ENCODE results near the gene DTNA.

- TF ChIP-seq, protein P1, sequence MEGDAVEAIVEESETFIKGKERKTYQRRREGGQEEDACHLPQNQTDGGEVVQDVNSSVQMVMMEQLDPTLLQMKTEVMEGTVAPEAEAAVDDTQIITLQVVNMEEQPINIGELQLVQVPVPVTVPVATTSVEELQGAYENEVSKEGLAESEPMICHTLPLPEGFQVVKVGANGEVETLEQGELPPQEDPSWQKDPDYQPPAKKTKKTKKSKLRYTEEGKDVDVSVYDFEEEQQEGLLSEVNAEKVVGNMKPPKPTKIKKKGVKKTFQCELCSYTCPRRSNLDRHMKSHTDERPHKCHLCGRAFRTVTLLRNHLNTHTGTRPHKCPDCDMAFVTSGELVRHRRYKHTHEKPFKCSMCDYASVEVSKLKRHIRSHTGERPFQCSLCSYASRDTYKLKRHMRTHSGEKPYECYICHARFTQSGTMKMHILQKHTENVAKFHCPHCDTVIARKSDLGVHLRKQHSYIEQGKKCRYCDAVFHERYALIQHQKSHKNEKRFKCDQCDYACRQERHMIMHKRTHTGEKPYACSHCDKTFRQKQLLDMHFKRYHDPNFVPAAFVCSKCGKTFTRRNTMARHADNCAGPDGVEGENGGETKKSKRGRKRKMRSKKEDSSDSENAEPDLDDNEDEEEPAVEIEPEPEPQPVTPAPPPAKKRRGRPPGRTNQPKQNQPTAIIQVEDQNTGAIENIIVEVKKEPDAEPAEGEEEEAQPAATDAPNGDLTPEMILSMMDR (IDR thresholded peaks at IDR 0.05): no peak
- TF ChIP-seq POLR2A (IDR thresholded peaks at IDR 0.05) (no peak), POLR2AphosphoS5 (IDR thresholded peaks at IDR 0.05; ENCODE audit: insufficient read depth in 1 of 2, low read depth in 1 of 2) (no peak)
Measured at GRCh38 chr18:34740724-34741123, 30.6 kb downstream of the DTNA start.

Measured in vagina (tissue), 2 donors.